GM10266 (cell line): Measurements from ENCODE around the gene CAMK1G.

Source experiments
- DNase-seq: peaks from one replicate; pipeline ENCODE4 v3.0.0; 2012; ENCODE audit errors: extremely low spot score
- CTCF ChIP-seq: IDR thresholded peaks from 2 replicates; pipeline ENCODE4 v1.5.1; 2012; ENCODE audit warnings: mild to moderate bottlenecking, low read depth; ENCODE audit not compliant: control insufficient read depth, insufficient read depth; ENCODE audit errors: missing control alignments

CAMK1G gene

GRCh38 chr1:209565759-209566678 lies 17.5 kb upstream of the CAMK1G start:
- DNase-seq = peak; percentile 72
- TF ChIP-seq CTCF = peak; percentile 82

- TF ChIP-seq CTCF = no peak
- no peak for DNase-seq
Measured at GRCh38 chr1:209567698-209568175, 15.8 kb upstream of the CAMK1G start.

GRCh38 chr1:209569455-209570207 lies 13.9 kb upstream of the CAMK1G start:
- TF ChIP-seq CTCF = peak; percentile 92
- peak; percentile 52 for DNase-seq

GRCh38 chr1:209570743-209571142 lies 12.8 kb upstream of the CAMK1G start:
- TF ChIP-seq CTCF = no peak
- DNase-seq = no peak

GRCh38 chr1:209576392-209577197 lies 6.9 kb upstream of the CAMK1G start:
- TF ChIP-seq CTCF = peak; percentile 94

GRCh38 chr1:209577346-209577745 lies 6.2 kb upstream of the CAMK1G start:
- TF ChIP-seq CTCF = no peak
- DNase-seq = no peak

More at GRCh38 chr1:209576392-209577197, 6.9 kb upstream of the CAMK1G start:
- peak; percentile 78 for DNase-seq
